PC-3 (cell line): ENCODE results near the gene TBXAS1. TPM values are rescaled to one million over a fixed set of nuclear protein-coding genes. Genes with fewer than 3 reads are reported as not detected.

ENCODE experiments used
- ATAC-seq: fragments of 200-7000 bp; cut with Tn5 transposase; 2 replicates; pipeline ENCODE4 v1.9.1; 2020; ENCODE audit warnings: mild to moderate bottlenecking, moderate library complexity
- BruUV-seq: library from RNA; stranded (reverse); fragments of 400-500 nt; replicated peaks from 2 replicates; lab custom pipeline; 2021; lab: Mats Ljungman, UMichigan
- CTCF ChIA-PET: fragments of 300-600 bp; sonication (Branson Sonifier 250); formaldehyde crosslinking; loops from one replicate; lab custom pipeline; 2022; ENCODE audit warnings: antibody characterized with exemption; lab: Charles Lee
- POLR2A ChIA-PET: fragments of 300-600 bp; sonication (Branson Sonifier 250); formaldehyde crosslinking; loops from one replicate; lab custom pipeline; 2022; ENCODE audit warnings: antibody characterized with exemption; ENCODE audit not compliant: unreplicated experiment; lab: Charles Lee
- DNase-seq: peaks from one replicate; pipeline ENCODE4 v3.0.0-alpha.2; 2015
- H2AFZ ChIP-seq: fragments of 300-600 bp; sonication (generic); 2 replicates; pipeline ENCODE4 v1.6.0; 2016; ENCODE audit warnings: antibody characterized with exemption, low read length
- H3F3A ChIP-seq: fragments of 300-600 bp; sonication (generic); one replicate; pipeline ENCODE4 v1.6.0; 2017; ENCODE audit warnings: antibody characterized with exemption, low read length, control low read depth, mild to moderate bottlenecking; ENCODE audit not compliant: unreplicated experiment
- H3K27ac ChIP-seq: fragments of 300-600 bp; sonication (generic); 2 replicates; pipeline ENCODE4 v1.5.1; 2016; ENCODE audit warnings: mild to moderate bottlenecking, low read length
- H3K27me3 ChIP-seq: fragments of 300-600 bp; sonication (generic); 2 replicates; pipeline ENCODE4 v1.6.1; 2016; ENCODE audit warnings: low read length, mixed read lengths
- H3K36me3 ChIP-seq: fragments of 300-600 bp; sonication (generic); 2 replicates; pipeline ENCODE4 v1.6.1; 2016; ENCODE audit warnings: low read depth, mixed run types, low read length, mixed read lengths
- H3K4me1 ChIP-seq: fragments of 300-600 bp; sonication (generic); 2 replicates; pipeline ENCODE4 v1.5.1; 2016; ENCODE audit warnings: low read length; ENCODE audit not compliant: insufficient read depth
- H3K4me2 ChIP-seq: fragments of 300-600 bp; sonication (generic); 2 replicates; pipeline ENCODE4 v1.6.0; 2016; ENCODE audit warnings: low read length
- H3K4me3 ChIP-seq: fragments of 300-600 bp; sonication (generic); 2 replicates; pipeline ENCODE4 v1.5.1; 2016; ENCODE audit warnings: mild to moderate bottlenecking, low read length, mixed read lengths
- H3K79me2 ChIP-seq: fragments of 300-600 bp; sonication (generic); 2 replicates; pipeline ENCODE4 v1.6.1; 2017; ENCODE audit warnings: low read length, mixed read lengths
- H3K9ac ChIP-seq: fragments of 300-600 bp; sonication (generic); 2 replicates; pipeline ENCODE4 v1.6.0; 2016; ENCODE audit warnings: mild to moderate bottlenecking, low read length
- H3K9me2 ChIP-seq: fragments of 300-600 bp; sonication (generic); replicated peaks from 2 replicates; pipeline ENCODE4 v1.6.1; 2016; ENCODE audit warnings: mixed run types, low read length, mixed read lengths
- H3K9me3 ChIP-seq: fragments of 300-600 bp; sonication (generic); 2 replicates; pipeline ENCODE4 v1.6.1; 2016; ENCODE audit warnings: low read length, mixed read lengths
- H4K20me1 ChIP-seq: fragments of 300-600 bp; sonication (generic); 2 replicates; pipeline ENCODE4 v1.6.1; 2016; ENCODE audit warnings: low read length, mixed read lengths
- EZH2 ChIP-seq: fragments of 300-600 bp; sonication (generic); IDR thresholded peaks from one replicate; pipeline ENCODE4 v1.6.1; 2017; ENCODE audit warnings: antibody characterized with exemption, mild to moderate bottlenecking, low read length; ENCODE audit not compliant: unreplicated experiment
- EZH2phosphoT487 ChIP-seq: fragments of 300-600 bp; sonication (generic); IDR thresholded peaks from 2 replicates; pipeline ENCODE4 v1.6.1; 2018; ENCODE audit warnings: mild to moderate bottlenecking, antibody characterized with exemption, low read length, borderline replicate concordance
- intact Hi-C: fragments of 100-400 bp; cut with micrococcal nuclease; formaldehyde crosslinking; loops from 2 replicates; pipeline ENCODE4 v1.9.0; 2023
- total RNA-seq: library from RNA; depleted of rRNA; stranded (reverse); fragments of >200 nt; gene quantifications from 2 replicates; pipeline ENCODE4 v1.2.3, GENCODE V29; 2014
- TF ChIP-seq, protein P1 (sequence below): fragments of 300-600 bp; sonication (generic); conservative IDR thresholded peaks from 2 replicates; pipeline ENCODE4 v1.5.1; 2017; ENCODE audit warnings: antibody characterized with exemption, low read depth, mild to moderate bottlenecking, low read length

Gene TBXAS1
- total RNA-seq, 1 experiment from 2014 or later, result 21.8 TPM

DNA sequence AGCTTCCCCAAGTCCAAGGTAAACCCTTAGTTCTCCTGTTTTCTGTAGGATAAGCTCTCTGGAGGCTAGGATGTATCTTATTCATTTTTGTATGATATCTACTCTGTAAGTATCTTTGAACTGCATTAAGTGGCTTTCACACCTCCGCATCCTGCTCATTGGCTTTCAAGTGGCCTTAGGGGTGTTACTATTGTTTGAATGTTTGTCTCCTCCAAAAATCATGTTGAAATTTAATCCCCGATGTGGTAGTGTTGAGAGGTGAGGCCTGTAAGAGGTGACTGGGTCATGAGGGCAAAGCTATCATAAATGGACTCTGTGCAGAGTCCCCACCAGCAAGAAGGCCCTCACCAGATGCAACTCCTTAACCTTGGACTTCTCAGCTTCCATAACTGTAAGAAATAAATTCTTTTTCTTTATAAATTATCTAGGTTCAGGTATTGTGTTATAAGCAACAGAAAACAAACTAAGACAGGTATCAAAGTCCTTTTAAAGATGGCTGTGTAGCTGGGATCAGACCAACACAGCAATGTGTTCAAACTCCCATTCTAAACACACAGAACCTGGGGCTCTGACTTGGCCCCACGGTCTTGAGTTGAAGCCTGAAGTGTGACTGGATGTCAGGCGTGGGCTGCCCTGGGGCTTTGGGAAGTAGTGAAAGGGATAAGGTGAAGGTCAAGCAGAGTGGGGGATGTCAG, 25.9 kb downstream of the TBXAS1 start:
- ATAC-seq (no peak), DNase-seq (no peak)
- H3K27ac ChIP-seq, result no peak overlapping the region
- no peaks in the 10 kb centered on the region for H3K4me1 ChIP-seq
- no peaks in the 10 kb centered on the region for H3K9me3 ChIP-seq
- H2AFZ ChIP-seq, result no peak overlapping the region
- intact Hi-C loops, result no loop called here
- POLR2A ChIA-PET, result no interaction called here
- no peaks in the 10 kb centered on the region for H3K36me3 ChIP-seq
- no peaks in the 10 kb centered on the region for H3K27me3 ChIP-seq
- no peak overlapping the region for H3K9ac ChIP-seq
- BruUV-seq, result no TSS peak
- no peaks in the 10 kb centered on the region for H4K20me1 ChIP-seq
- H3K79me2 ChIP-seq, result no peaks in the 10 kb centered on the region
- H3K4me3 ChIP-seq, result no peak overlapping the region
- CTCF ChIA-PET, result no interaction called here
- TF ChIP-seq, protein P1, sequence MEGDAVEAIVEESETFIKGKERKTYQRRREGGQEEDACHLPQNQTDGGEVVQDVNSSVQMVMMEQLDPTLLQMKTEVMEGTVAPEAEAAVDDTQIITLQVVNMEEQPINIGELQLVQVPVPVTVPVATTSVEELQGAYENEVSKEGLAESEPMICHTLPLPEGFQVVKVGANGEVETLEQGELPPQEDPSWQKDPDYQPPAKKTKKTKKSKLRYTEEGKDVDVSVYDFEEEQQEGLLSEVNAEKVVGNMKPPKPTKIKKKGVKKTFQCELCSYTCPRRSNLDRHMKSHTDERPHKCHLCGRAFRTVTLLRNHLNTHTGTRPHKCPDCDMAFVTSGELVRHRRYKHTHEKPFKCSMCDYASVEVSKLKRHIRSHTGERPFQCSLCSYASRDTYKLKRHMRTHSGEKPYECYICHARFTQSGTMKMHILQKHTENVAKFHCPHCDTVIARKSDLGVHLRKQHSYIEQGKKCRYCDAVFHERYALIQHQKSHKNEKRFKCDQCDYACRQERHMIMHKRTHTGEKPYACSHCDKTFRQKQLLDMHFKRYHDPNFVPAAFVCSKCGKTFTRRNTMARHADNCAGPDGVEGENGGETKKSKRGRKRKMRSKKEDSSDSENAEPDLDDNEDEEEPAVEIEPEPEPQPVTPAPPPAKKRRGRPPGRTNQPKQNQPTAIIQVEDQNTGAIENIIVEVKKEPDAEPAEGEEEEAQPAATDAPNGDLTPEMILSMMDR, result no peak
- no peak for TF ChIP-seq EZH2phosphoT487
- no peak for TF ChIP-seq EZH2
- no peaks in the 10 kb centered on the region for H3F3A ChIP-seq
- H3K4me2 ChIP-seq, result no peak overlapping the region
- no peaks in the 10 kb centered on the region for H3K9me2 ChIP-seq

DNA sequence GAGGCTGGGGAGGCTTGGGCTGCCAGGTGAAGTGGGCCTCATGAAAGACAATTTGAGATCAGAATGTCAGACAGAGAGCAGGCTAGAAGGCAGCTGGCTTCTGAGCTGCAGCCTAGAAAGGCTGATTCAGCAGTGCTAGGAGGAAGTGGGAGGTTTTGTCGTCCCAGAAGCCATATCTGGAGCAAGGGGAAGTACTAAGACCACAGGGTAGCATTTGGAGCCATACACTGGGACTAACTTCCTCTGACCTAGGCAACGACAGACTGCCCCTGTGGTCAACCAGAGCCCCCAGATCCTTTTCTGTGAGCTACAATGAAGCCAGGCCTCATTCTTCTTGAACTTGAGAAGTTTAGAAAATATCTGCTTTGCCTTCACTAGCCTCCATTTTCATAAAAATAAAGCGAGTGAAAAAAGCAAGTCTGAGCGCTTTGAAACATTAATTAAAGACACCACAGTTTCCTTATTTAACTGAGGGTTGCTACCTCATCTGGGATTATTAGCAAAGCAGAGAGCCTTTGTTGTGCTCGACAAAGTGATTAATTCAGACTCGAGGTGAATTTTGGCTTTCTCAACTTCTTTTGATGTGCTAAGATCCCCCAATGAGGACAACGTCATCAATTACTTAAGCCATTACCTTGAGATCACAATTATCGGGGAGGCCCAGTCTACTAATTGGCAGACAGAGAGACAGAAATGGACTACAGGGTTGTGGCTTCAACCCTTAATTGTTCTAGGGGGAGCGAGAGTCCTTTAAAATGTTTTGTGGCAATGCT, 26.6 kb downstream of the TBXAS1 start:
- H3K79me2 ChIP-seq, result no peaks in the 10 kb centered on the region
- no peaks in the 10 kb centered on the region for H3K9me3 ChIP-seq
- TF ChIP-seq EZH2, result no peak
- TF ChIP-seq, protein P1, result no peak
- TF ChIP-seq EZH2phosphoT487, result no peak
- H3K36me3 ChIP-seq, result no peaks in the 10 kb centered on the region
- no peak overlapping the region for H3K4me2 ChIP-seq
- CTCF ChIA-PET, result no interaction called here
- no peaks in the 10 kb centered on the region for H3K27me3 ChIP-seq
- DNase-seq, result no peak
- H4K20me1 ChIP-seq, result no peaks in the 10 kb centered on the region
- H3K4me1 ChIP-seq, result no peaks in the 10 kb centered on the region
- POLR2A ChIA-PET, result no interaction called here
- ATAC-seq, result no peak
- no peak overlapping the region for H3K27ac ChIP-seq
- intact Hi-C loops, result no loop called here
- H3F3A ChIP-seq, result no peaks in the 10 kb centered on the region
- H3K9me2 ChIP-seq, result no peaks in the 10 kb centered on the region
- H3K4me3 ChIP-seq, result no peak overlapping the region
- no peak overlapping the region for H2AFZ ChIP-seq
- BruUV-seq, result no TSS peak
- H3K9ac ChIP-seq, result no peak overlapping the region

DNA sequence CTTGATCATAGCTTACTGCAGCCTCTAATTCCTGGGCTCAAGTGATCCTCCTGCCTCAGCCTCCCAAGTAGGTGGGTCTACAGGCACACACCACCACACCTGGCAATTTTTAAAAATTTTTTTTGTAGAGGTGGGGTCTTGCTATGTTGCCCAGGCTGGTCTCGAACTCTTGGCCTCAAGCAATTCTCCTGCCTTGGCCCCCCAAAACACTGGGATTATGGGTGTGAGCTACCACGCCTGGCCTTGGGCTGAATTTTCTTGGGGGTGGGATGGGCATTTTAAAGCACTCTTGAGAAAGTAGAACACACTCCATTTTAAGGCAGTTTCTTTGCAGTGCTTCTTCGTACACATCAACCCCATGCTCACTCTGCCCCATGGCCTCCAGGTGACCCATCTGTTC, 28.7 kb downstream of the TBXAS1 start:
- CTCF ChIA-PET, result no interaction called here
- TF ChIP-seq EZH2phosphoT487 (no peak), EZH2 (no peak)
- TF ChIP-seq, protein P1, result no peak
- H3K9me2 ChIP-seq, result no peaks in the 10 kb centered on the region
- DNase-seq (no peak), ATAC-seq (no peak)
- H3K27me3 ChIP-seq, result no peaks in the 10 kb centered on the region
- no peak overlapping the region for H3K4me2 ChIP-seq
- no peaks in the 10 kb centered on the region for H3K9me3 ChIP-seq
- H3K4me3 ChIP-seq, result no peak overlapping the region
- POLR2A ChIA-PET, result interaction anchor here (0.6 kb wide), 1 partner anchor 71 kb away, joined by 4 read pairs; no protein-coding TSS in a partner anchor
- no peak overlapping the region for H3K27ac ChIP-seq
- H3K4me1 ChIP-seq, result no peaks in the 10 kb centered on the region
- H2AFZ ChIP-seq, result no peak overlapping the region
- no peaks in the 10 kb centered on the region for H3K79me2 ChIP-seq
- intact Hi-C loops, result no loop called here
- H3K9ac ChIP-seq, result no peak overlapping the region
- BruUV-seq, result no TSS peak
- no peaks in the 10 kb centered on the region for H3K36me3 ChIP-seq
- H4K20me1 ChIP-seq, result no peaks in the 10 kb centered on the region
- no peaks in the 10 kb centered on the region for H3F3A ChIP-seq
